Thyroid gland (tissue), 4 donors: Measurements from ENCODE around the gene DNAH1. TPM values are rescaled to one million over a fixed set of nuclear protein-coding genes. Genes with fewer than 3 reads are reported as not detected.

Experiments used
- DNase-seq, 2 donors: peaks; one replicate each; pipeline ENCODE4 v3.0.0-alpha.2; 2019
- H3K27ac ChIP-seq, 3 donors: fragments of 200-600 bp; sonication (generic); 1 replicate in 2 of 3; 2 replicates in 1 of 3; pipeline ENCODE4 v1.5.1; 2016 to 2019; ENCODE audit warnings: mild to moderate bottlenecking in 1 of 3, moderate library complexity in 1 of 3
- H3K27me3 ChIP-seq: fragments of 200-600 bp; sonication (generic); one replicate; pipeline ENCODE4 v1.5.1; 2019
- H3K36me3 ChIP-seq, 2 donors: fragments of 200-600 bp; sonication (generic); one replicate each; pipeline ENCODE4 v1.5.1; 2016 to 2019
- H3K4me1 ChIP-seq, 2 donors: fragments of 200-600 bp; sonication (generic); one replicate each; pipeline ENCODE4 v1.5.1; 2017 to 2019
- H3K4me3 ChIP-seq, 3 donors: fragments of 200-600 bp; sonication (generic); replicated peaks in 1 of 3; 1 replicate in 2 of 3; 2 replicates in 1 of 3; pipeline ENCODE4 v1.5.1; 2016; ENCODE audit warnings: mild to moderate bottlenecking in 1 of 3
- H3K9me3 ChIP-seq: fragments of 200-600 bp; sonication (generic); one replicate; pipeline ENCODE4 v1.5.1; 2017
- POLR2A ChIP-seq, 2 donors: fragments of 450-650 bp; IDR thresholded peaks; one replicate each; pipeline ENCODE4 v1.6.1; 2017; ENCODE audit warnings: antibody characterized with exemption in 2 of 2, mild to moderate bottlenecking in 2 of 2, moderate library complexity in 1 of 2
- WGBS, 2 donors: methylation state at CpG; one replicate each; pipeline ENCODE4 v1.1.5; 2017; 5-methylcytosine and 5-hydroxymethylcytosine counted together
- intact Hi-C: fragments of 100-400 bp; cut with DNase I; formaldehyde crosslinking; loops from one replicate; pipeline ENCODE4 v1.15.1; 2023
- total RNA-seq, 4 donors: library from RNA; depleted of rRNA; stranded (reverse); fragments of >200 nt; gene quantifications; one replicate each; pipeline ENCODE4 v1.2.3, GENCODE V29; 2016
- TF ChIP-seq, protein P1 (sequence below), 6 experiments: fragments of 200-600 bp in 3 of 6; fragments of 450-650 bp in 3 of 6; sonication (generic) in 3 of 6; IDR thresholded peaks; one replicate each; pipeline ENCODE4 v1.5.1; 2016 to 2019; ENCODE audit warnings: antibody characterized with exemption in 6 of 6, mild to moderate bottlenecking in 2 of 6, inconsistent platforms in 1 of 6, moderate library complexity in 1 of 6

DNAH1 gene
- total RNA-seq, 4 donors from 2014 or later, result 4.6 to 14.2 (median 7.5) TPM

DNA sequence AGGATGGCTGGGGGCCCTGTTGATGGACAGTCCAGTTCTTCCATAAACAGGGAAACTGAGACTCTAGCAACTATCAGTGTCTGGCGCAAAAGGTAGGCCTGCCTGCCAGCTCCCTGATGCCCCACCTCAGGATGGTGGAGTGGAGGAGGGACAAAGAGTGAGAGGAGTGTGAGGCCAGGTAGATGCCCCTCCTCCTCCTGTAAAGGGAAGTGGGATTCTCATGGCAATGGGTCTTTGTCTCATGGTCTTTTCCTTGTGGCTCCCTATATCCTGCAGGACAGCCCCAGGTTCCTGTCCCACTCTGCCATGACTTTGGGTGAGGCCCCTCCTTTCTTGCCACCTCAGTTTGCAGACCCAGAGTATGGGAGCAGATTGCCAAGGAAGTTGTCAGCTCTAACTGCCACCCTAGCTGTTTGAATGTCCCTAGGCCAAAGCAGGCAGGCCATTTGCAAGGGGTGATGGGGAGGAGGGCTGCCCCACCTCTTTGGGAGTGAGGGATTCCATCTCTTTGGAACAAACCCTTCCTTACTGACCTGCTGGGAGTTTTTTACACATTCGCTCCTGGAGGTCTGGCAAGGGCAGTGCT, 2.8 kb upstream of the DNAH1 start:
- Histone ChIP-seq H3K4me1 (peaks cover 7 to 16% of the 10 kb centered on the region in 2 donors), H3K4me3 (no peak overlapping the region), H3K36me3 (no peaks in the 10 kb centered on the region), H3K27ac (peak overlapping the region in 1 of 3 donors; percentile 8), H3K9me3 (no peaks in the 10 kb centered on the region), H3K27me3 (no peaks in the 10 kb centered on the region)
- TF ChIP-seq POLR2A (IDR thresholded peaks at IDR 0.05), result no peak
- TF ChIP-seq, protein P1, sequence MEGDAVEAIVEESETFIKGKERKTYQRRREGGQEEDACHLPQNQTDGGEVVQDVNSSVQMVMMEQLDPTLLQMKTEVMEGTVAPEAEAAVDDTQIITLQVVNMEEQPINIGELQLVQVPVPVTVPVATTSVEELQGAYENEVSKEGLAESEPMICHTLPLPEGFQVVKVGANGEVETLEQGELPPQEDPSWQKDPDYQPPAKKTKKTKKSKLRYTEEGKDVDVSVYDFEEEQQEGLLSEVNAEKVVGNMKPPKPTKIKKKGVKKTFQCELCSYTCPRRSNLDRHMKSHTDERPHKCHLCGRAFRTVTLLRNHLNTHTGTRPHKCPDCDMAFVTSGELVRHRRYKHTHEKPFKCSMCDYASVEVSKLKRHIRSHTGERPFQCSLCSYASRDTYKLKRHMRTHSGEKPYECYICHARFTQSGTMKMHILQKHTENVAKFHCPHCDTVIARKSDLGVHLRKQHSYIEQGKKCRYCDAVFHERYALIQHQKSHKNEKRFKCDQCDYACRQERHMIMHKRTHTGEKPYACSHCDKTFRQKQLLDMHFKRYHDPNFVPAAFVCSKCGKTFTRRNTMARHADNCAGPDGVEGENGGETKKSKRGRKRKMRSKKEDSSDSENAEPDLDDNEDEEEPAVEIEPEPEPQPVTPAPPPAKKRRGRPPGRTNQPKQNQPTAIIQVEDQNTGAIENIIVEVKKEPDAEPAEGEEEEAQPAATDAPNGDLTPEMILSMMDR (IDR thresholded peaks at IDR 0.05), result no peak
- intact Hi-C loops, result no loop called here
- WGBS, 2 donors, result 89 to 92% methylated on average over 2 of the region's 2 CpGs
- no peak for DNase-seq

GRCh38 chr3:52313774-52314188, 2.3 kb upstream of the DNAH1 start:
- H3K27ac ChIP-seq, result peak overlapping the region in 2 of 3 donors; percentile 8 to 30
- 57 to 70% methylated on average over 4 of the region's 4 CpGs for WGBS, 2 donors

GRCh38 chr3:52314489-52314888, 1.6 kb upstream of the DNAH1 start:
- Histone ChIP-seq H3K36me3 (no peaks in the 10 kb centered on the region), H3K4me1 (peaks cover 7 to 20% of the 10 kb centered on the region in 2 donors), H3K9me3 (no peaks in the 10 kb centered on the region), H3K27ac (no peak overlapping the region), H3K4me3 (no peak overlapping the region), H3K27me3 (no peaks in the 10 kb centered on the region)
- no peak for TF ChIP-seq POLR2A (IDR thresholded peaks at IDR 0.05)
- TF ChIP-seq, protein P1 (IDR thresholded peaks at IDR 0.05), result no peak
- WGBS, 2 donors, result 93 to 95% methylated on average over 2 to 3 of the region's 3 CpGs
- intact Hi-C loops, result no loop called here
- no peak for DNase-seq

More at GRCh38 chr3:52313774-52314188, 2.3 kb upstream of the DNAH1 start:
- no peak for DNase-seq
- TF ChIP-seq, protein P1 (IDR thresholded peaks at IDR 0.05), result no peak
- no peak for TF ChIP-seq POLR2A (IDR thresholded peaks at IDR 0.05)
- Histone ChIP-seq H3K9me3 (no peaks in the 10 kb centered on the region), H3K4me1 (peaks cover 7 to 20% of the 10 kb centered on the region in 2 donors), H3K27me3 (no peaks in the 10 kb centered on the region), H3K36me3 (no peaks in the 10 kb centered on the region), H3K4me3 (no peak overlapping the region)
- intact Hi-C loops, result no loop called here

- intact Hi-C loops, result no loop called here
- no peaks in the 10 kb centered on the region for H3K27me3 ChIP-seq
- peaks cover 7 to 20% of the 10 kb centered on the region in 2 donors for H3K4me1 ChIP-seq
- no peak for DNase-seq
- WGBS, 2 donors, result 81 to 83% methylated on average over 6 of the region's 6 CpGs
- H3K9me3 ChIP-seq, result no peaks in the 10 kb centered on the region
- TF ChIP-seq, protein P1 (IDR thresholded peaks at IDR 0.05), result no peak
- no peak for TF ChIP-seq POLR2A (IDR thresholded peaks at IDR 0.05)
- no peak overlapping the region for H3K27ac ChIP-seq
- H3K36me3 ChIP-seq, result no peaks in the 10 kb centered on the region
- H3K4me3 ChIP-seq, result no peak overlapping the region
These were observed 1.1 kb upstream of the DNAH1 start for GRCh38 chr3:52315006-52315405.

DNA sequence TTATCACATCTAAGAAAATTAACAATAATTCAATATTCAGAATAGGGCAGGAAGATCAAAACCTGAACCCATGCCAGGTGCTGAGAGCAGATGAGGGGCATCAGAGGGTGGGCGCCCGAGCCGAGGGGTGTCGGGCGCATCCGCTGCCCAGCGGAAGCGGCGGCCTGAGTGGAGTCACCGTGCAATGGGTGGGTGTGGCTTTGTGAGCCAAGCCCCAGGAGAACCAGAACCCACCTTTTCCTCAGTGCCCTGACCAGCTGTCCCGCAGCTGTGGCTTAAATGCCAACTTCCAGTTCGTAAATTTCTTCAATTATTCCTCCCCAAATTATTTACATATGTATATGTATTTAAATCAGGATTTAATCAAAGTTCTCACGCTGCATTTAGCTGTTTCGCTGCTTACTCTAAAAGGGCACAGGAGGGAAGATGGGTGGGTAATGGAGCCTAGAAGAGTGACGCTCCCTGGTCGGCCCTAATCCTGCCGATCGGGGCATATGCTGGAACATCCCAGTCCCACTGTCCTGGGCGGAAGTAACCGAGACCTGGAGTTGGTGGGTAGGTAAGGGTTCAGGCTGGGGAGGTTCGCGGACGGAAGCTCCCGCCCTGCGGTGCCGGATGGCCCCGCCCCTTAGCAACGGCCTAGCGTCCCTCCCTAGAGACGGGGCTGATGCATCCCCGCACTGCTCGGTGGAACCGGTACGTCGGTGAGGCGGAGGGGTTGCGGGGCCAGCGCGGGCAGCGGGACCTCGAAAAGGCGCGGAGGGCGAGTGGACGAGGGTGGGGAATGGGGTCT, 1.3 kb downstream of the DNAH1 start:
- DNase-seq, result peak; percentile 26 to 42
- no peak overlapping the region for H3K27ac ChIP-seq
- H3K4me1 ChIP-seq, result peaks cover 7 to 20% of the 10 kb centered on the region in 2 donors
- no peak overlapping the region for H3K4me3 ChIP-seq
- no peaks in the 10 kb centered on the region for H3K36me3 ChIP-seq
- H3K9me3 ChIP-seq, result no peaks in the 10 kb centered on the region
- intact Hi-C loops, result no loop called here
- no peaks in the 10 kb centered on the region for H3K27me3 ChIP-seq
- TF ChIP-seq POLR2A (IDR thresholded peaks at IDR 0.05), result no peak
- TF ChIP-seq, protein P1 (IDR thresholded peaks at IDR 0.05), result no peak
- 37 to 38% methylated on average over 36 to 44 of the region's 45 CpGs for WGBS, 2 donors
